GM21737 (cell line): ENCODE data around the gene ERGIC1.
A peak's percentile ranks its signal among the peaks of the same experiment; 100 is the strongest.
"Not testable (repeated sequence)": the region's sequence is repeated elsewhere in the genome, so short reads cannot be mapped to it uniquely, and the experiment has no call there.

Experiments
- ATAC-seq: cut with Tn5 transposase; IDR thresholded peaks from one replicate; pipeline ENCODE4 v1.9.1; 2021; ENCODE audit warnings: mild to moderate bottlenecking, moderate library complexity; ENCODE audit not compliant: unreplicated experiment

The ERGIC1 gene

DNA sequence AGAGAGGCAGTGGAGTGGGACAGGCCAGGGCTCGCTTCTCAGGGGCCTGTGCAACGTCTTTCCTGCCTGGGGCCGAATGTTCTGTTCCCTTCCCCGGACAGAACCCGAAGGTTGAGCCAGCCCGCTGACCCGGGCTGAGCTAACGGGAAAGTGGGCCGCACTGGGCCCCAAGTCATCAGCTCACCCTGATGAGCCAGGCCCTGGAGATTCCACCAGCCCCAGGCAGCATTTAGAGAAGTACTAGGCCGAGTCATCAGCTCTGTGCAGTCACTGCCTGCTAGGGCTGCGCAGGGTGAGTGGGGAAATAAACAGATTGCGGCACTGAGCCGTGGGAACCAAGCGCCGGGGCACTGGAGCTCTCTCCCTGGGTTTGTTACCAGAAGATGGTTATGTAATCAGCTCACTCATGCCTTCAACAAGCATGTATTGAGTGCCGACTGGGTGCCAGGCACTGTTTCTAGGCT is 33.9 kb upstream of the ERGIC1 start:
- no peak for ATAC-seq

- no peak for ATAC-seq
Measured at GRCh38 chr5:172801179-172801671, 32.8 kb upstream of the ERGIC1 start.

GRCh38 chr5:172802112-172802511 is 31.9 kb upstream of the ERGIC1 start:
- no peak for ATAC-seq

- no peak for ATAC-seq
Measured at GRCh38 chr5:172802567-172803176, 31.4 kb upstream of the ERGIC1 start.

DNA sequence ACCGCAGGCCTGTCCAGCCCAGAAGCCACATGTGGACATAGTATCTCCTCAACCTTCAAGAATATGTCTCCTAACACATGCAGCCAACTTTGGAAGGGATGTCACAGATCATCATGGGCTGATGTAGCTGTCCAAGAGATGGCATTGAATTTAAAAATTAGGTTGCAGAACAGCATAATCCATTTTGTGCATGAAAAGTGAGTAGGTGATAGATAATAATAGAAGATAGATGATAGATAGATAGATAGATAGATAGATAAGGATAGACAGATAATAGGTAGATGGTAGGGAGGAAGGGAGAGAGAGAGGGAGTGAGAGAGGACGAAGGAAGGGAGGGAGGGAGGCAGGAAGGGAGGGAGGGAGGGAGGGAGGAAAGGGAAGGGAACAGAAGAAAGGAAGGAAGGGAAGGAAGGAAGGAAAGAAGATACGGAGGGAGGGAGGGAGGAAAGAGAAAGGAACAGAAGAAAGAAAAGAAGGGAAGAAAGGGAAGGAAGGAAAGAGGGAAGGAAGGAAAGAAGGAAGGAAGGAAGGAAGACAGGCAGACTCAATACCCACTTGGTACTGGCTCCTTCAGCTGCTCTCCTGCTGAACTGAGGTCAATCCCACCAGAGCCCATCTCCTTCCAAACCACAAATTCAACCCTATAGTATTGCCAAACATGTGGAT is 28.9 kb upstream of the ERGIC1 start:
- no peak for ATAC-seq

DNA sequence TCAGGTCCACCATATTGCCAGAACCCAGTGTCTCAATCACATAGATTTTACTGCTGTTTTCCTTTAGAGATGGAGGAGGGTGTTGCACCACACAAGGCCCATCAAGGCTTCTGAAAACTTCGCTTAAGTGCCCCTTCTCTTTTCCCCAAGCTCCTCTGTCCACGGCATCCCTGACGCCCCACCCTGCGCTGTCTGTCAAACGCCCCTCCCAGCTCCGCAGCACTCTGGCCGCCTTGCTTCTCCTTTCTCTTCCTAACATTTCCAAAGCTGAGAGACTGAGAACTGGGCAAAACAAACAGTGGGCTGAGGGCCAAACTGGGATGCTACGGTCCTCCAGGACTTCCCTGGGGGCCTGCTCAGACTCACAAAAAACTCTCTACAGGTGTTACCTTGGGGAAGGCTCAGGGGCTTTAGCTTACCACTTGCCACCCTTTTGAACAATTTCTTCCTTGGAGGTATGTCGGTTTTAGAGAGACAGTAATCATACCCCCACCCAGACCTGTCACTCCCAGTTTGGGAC is 28.3 kb upstream of the ERGIC1 start:
- ATAC-seq = no peak

DNA sequence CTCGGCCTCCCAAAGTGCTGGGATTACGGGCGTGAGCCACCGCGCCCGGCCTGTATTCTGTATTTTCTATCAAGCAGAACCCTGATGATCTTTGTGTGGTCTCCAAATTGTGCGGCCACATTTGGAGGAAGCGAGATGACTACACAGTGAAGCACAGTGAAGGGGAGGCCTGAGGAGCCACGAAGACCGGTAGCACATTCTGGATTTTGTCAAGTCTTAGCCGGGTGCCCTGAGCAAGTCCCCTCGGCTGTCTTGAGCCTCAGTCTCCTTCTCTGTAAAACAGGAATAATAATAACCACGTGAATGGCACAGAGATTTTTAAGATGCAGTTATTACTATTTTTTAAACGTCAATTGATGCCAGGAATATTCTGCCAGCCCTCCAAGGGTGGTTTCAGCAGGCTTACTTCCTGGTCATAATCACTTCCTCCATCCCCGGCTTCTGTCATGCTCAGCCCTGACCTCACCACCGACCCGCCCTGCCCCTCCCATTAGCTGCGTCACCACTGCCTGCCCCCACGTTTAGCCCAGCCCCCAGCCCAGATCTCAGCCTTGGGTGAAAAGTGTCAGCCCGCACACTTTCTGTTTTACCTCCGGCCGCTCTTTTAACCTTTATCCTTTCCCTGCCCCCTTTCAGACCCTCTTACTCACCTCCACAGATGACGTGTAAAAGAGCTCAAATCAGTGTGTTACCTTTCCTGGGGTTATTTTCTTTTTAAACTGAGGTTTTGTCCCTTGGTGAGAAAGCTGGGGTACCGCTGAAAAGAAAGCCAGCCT is 27.0 kb upstream of the ERGIC1 start:
- peak; percentile 96 for ATAC-seq

DNA sequence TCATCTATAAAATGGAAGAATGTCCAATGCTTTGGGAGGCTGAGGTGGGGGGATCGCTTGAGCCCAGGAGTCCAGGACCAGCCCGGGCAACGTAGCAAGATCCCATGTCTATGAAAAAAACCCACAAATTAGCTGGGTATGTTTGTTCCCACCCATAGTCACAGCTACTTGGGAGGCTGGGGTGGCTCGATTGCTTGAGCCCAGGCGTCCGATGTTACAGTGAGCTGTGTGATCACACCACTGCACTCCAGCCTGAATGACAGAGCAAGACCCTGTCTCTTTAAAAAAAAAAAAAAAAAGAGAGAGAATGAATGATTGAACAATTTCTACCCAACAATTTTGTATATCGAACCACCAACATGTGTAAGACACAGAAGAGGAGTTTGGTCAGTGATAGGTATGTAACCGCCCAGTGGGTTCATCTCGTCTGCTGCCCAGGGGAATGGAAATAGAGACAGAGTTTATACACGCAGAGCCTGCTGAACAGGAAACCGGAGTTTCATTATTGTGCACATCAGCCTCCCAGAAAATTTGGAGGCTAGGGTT is 26.2 kb upstream of the ERGIC1 start:
- peak; percentile 10 for ATAC-seq

GRCh38 chr5:172809774-172810173 is 24.3 kb upstream of the ERGIC1 start:
- ATAC-seq = no peak

DNA sequence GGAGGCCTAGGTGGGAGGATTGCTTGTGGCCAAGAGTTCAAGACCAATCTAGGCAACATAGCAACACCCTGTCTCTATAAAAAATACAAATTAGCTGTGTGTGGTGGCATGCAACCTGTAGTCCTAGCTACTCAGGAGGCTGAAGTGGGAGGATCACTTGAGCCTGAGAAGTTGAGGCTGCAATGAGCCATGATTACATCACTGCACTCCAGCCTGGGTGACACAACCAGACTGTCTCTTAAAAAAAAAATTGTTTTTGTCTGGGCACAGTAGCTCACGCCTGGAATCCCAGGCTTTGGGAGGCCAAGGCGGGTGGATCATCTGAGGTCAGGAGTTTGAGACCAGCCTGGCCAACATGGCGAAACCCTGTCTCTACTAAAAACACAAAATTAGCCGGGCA is 23.1 kb upstream of the ERGIC1 start:
- ATAC-seq = not testable (repeated sequence)

DNA sequence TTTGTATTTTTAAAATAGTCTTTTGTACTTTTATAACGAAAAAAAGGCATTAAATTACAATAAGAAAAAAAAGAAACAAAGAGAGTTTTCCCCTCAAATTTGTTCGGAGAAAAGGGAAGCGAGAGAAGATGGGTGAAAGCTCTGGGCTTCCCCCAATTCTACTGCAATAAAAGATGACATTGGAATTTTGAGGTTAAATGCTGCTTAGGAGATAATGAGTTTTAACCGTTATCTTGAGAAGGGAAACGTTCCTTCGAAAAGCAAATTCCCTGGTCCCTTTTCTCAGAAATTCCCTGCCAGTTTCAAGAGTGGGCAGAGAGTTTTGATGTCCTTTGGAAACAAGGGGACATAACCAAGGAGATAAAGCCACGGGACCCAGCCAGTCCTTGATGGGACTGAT is 18.4 kb upstream of the ERGIC1 start:
- no peak for ATAC-seq

DNA sequence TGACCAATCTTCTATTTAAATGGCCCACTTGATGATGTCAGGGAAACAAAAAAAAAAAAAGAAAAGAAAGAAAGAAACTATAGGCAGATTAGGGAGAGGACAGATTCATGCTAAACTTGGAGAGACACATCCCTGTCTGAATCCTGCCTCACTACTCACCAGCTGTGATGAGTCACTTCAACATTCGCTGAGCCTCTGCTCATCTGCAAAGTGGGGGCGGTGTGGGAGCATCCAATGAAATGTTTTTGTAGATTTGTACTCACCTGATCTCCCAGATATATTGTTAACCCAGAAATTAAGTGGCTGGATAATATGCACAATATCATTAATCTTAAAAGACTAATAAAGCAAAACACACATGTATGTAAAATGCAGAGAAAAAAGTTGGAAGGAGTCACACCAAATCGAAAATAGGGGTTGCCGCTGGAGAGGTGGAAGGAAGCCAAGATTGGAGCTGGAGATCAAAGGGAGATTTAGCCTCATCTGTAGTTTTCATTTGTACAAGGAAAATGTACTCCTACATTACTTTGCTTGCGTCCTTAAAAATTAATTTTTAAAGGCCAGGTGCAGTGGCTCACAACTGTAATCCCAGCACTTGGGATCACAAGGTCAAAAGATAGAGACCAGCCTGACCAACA is 17.0 kb upstream of the ERGIC1 start:
- no peak for ATAC-seq

GRCh38 chr5:172817664-172818063 is 16.4 kb upstream of the ERGIC1 start:
- ATAC-seq = no peak

GRCh38 chr5:172818081-172818480 is 16.0 kb upstream of the ERGIC1 start:
- ATAC-seq = no peak

- no peak for ATAC-seq
Measured at GRCh38 chr5:172819569-172819968, 14.5 kb upstream of the ERGIC1 start.

- ATAC-seq = no peak
Measured at GRCh38 chr5:172820046-172820767, 13.8 kb upstream of the ERGIC1 start.

DNA sequence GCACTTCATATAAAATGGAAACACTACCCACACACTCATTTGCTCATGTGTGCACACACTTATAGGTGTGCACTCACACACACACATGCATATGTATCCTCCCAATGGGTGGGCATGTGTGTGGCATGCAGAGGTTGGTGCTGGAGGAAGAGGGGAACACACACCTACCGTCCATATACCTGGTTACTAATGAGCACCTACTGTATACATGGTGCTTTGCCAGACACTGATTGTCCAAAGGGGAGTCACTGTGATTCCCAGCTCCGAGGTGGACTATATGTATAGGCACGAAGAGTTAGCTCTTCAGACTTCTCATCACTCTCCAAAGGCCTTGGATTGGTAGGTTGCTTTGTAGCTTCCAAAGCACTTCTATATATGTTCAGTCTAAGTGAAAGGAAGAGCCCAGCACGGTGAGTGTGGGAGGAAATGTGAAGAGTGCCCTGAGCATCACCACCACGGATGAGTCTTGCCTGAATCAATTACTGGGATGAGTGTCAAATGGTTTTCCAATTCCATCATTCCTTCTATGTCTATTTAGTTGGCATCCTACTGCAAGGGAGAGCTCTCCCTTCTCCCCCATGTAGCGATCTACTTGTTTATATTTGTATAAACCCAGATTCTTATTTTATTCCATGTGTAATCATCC is 12.6 kb upstream of the ERGIC1 start:
- ATAC-seq = no peak

DNA sequence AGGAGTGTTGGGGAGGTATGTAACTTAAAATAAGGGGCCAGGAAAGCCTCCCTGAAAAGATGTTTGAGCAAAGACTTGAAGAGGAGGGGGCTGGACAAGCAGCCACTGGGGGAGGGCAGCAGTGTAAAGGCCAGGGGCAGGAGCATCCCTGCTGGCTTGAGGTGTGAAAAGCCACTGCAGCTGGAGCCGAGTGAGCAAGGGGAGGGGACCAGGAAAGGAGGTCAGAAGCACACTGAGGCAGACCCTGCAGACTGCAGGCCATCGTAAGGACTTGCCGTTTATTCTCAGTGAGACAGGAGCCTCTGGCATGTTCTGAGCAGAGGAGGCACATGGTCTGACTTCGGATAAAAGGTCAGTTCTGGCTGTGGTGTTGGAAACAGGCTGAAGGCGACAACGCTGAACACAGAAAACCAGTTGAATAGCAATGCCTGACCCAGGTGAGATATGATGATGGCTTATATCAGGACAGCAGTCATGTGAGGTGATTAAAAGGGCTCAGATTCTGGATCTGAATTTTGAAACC is 10.2 kb upstream of the ERGIC1 start:
- ATAC-seq = no peak

DNA sequence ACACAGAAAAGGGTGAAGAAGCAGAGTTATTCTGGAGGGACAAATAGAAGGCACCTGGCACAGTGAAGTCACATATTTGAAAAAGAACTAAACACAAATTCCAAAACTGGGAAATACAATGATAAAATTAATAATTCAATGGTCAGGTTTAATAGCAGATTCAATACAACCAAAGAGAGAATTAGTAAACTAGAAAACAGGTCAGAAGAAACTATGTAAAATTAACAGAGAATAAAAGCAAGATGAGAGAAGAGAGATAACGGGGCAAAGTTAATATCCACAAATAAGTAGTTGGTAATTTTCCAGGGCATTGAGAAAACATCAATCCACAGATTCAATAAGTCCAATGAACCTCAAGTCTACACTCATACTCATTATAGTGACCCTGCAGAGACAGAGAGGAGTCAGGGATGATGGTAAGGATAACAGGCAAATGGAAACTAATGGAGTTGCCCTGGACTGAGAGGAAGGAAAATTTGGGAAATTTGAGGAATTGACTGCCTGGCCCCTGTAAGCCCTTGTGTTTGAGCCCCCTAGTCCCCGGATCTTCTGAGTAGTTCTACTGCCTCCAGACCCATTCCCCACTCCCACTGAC is 8.3 kb upstream of the ERGIC1 start:
- no peak for ATAC-seq
